Smooth muscle cell (in vitro differentiated cells): ENCODE data around the gene GPR108. TPM values are rescaled to one million over a fixed set of nuclear protein-coding genes. Genes with fewer than 3 reads are reported as not detected.

Source experiments
- DNase-seq: peaks from one replicate; lab custom pipeline; 2025; ENCODE audit not compliant: unreplicated experiment; lab: John Stamatoyannopoulos, UW
- H2AFZ ChIP-seq: fragments of 200-600 bp; sonication (generic); 2 replicates; pipeline ENCODE4 v1.6.0; 2016; ENCODE audit warnings: antibody characterized with exemption, low read depth, mild to moderate bottlenecking
- H3F3A ChIP-seq: fragments of 200-600 bp; sonication (generic); 2 replicates; pipeline ENCODE4 v1.6.0; 2017; ENCODE audit warnings: antibody characterized with exemption, low read depth
- H3K27ac ChIP-seq: fragments of 200-600 bp; sonication (generic); 2 replicates; pipeline ENCODE4 v1.5.1; 2016; ENCODE audit warnings: low read depth, mild to moderate bottlenecking
- H3K27me3 ChIP-seq: fragments of 200-600 bp; sonication (generic); 2 replicates; pipeline ENCODE4 v1.6.1; 2016; ENCODE audit warnings: low read depth, mild to moderate bottlenecking
- H3K36me3 ChIP-seq: fragments of 200-600 bp; sonication (generic); 2 replicates; pipeline ENCODE4 v1.5.1; 2016; ENCODE audit warnings: low read depth
- H3K4me1 ChIP-seq: fragments of 200-600 bp; sonication (generic); 2 replicates; pipeline ENCODE4 v1.5.1; 2016; ENCODE audit warnings: low read depth
- H3K4me2 ChIP-seq: fragments of 200-600 bp; sonication (generic); 2 replicates; pipeline ENCODE4 v1.6.0; 2016; ENCODE audit warnings: mild to moderate bottlenecking
- H3K4me3 ChIP-seq: fragments of 200-600 bp; sonication (generic); 2 replicates; pipeline ENCODE4 v1.5.1; 2016; ENCODE audit warnings: mild to moderate bottlenecking
- H3K79me2 ChIP-seq: fragments of 200-600 bp; sonication (generic); 2 replicates; pipeline ENCODE4 v1.6.0; 2016; ENCODE audit warnings: low read depth, mild to moderate bottlenecking
- H3K9ac ChIP-seq: fragments of 200-600 bp; sonication (generic); 2 replicates; pipeline ENCODE4 v1.6.0; 2016; ENCODE audit warnings: low read depth
- H3K9me3 ChIP-seq: fragments of 200-600 bp; sonication (generic); replicated peaks from 2 replicates; pipeline ENCODE4 v1.5.1; 2016; ENCODE audit warnings: low read depth
- H4K20me1 ChIP-seq: fragments of 200-600 bp; sonication (generic); 2 replicates; pipeline ENCODE4 v1.6.0; 2016; ENCODE audit warnings: low read depth
- WGBS: methylation state at CpG from one replicate; pipeline ENCODE4 v1.1.7; 2016; ENCODE audit warnings: low lambda C conversion rate; 5-methylcytosine and 5-hydroxymethylcytosine counted together
- polyA plus RNA-seq: library from polyadenylated mRNA; unstranded; fragments of >200 nt; fragmentation: Nextera tagmentation; extraction: Ambion mirVana; gene quantifications from 2 replicates; pipeline ENCODE4 v1.2.1, GENCODE V29; 2016
- total RNA-seq: library from RNA; depleted of rRNA; stranded (reverse); fragments of >200 nt; gene quantifications from 2 replicates; pipeline ENCODE4 v1.2.3, GENCODE V29; 2014
- TF ChIP-seq, protein P1 (sequence below): fragments of 200-600 bp; sonication (generic); IDR thresholded peaks from 2 replicates; pipeline ENCODE4 v1.5.1; 2017; ENCODE audit warnings: borderline replicate concordance, mild to moderate bottlenecking, antibody characterized with exemption; ENCODE audit not compliant: insufficient read depth, poor library complexity, severe bottlenecking

Gene GPR108
- total and polyA plus RNA-seq, 2 experiments from 2014 or later = 34.4 to 62.1 TPM

DNA sequence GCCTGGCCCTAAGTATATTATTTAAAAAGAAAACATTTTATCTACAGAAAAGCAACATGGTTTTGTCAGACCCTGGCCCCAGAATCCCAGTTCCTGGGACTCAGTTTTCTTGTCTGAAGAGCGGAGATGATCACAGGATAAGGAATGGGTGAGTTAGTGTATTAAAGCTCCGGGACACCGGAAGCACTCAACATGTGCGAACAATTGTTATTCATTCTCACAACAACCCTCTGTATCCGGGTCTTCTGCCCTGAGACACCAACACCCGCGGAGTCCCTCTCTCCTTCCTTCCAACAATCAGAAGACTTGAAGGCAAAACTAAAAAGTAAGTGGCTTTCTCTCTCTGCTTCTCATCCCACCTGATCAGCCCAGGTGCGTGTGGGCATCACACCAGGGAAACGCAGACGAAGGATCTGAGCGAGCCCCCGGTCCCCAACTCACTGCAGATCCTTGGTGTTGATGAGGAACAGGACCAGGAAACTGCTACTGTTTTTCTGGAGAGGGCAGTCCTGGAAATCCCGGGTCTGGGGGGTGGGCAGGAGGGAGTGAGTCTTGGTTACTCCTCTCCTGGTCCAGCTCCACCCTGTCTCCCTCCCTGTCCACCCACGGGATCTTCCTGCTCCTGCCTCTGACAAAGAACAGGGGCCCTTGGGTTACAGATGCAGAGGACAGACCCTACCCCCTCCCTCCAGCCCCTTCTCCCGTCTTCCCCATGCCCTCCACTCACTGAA, 2.0 kb downstream of the GPR108 start:
- Histone ChIP-seq H3K27ac (peak overlapping the region; percentile 92), H2AFZ (no peak overlapping the region), H3K4me2 (peak overlapping the region; percentile 91), H3K36me3 (no peaks in the 10 kb centered on the region), H3K79me2 (peaks cover 7% of the 10 kb centered on the region), H3K9ac (peak overlapping the region; percentile 95), H3F3A (peaks cover 26% of the 10 kb centered on the region), H3K4me1 (peaks cover 21% of the 10 kb centered on the region), H3K9me3 (no peaks in the 10 kb centered on the region), H3K27me3 (no peaks in the 10 kb centered on the region), H4K20me1 (no peaks in the 10 kb centered on the region), H3K4me3 (peak overlapping the region; percentile 80)
- DNase-seq = no peak
- TF ChIP-seq, protein P1, sequence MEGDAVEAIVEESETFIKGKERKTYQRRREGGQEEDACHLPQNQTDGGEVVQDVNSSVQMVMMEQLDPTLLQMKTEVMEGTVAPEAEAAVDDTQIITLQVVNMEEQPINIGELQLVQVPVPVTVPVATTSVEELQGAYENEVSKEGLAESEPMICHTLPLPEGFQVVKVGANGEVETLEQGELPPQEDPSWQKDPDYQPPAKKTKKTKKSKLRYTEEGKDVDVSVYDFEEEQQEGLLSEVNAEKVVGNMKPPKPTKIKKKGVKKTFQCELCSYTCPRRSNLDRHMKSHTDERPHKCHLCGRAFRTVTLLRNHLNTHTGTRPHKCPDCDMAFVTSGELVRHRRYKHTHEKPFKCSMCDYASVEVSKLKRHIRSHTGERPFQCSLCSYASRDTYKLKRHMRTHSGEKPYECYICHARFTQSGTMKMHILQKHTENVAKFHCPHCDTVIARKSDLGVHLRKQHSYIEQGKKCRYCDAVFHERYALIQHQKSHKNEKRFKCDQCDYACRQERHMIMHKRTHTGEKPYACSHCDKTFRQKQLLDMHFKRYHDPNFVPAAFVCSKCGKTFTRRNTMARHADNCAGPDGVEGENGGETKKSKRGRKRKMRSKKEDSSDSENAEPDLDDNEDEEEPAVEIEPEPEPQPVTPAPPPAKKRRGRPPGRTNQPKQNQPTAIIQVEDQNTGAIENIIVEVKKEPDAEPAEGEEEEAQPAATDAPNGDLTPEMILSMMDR = no peak
- 54% methylated on average over 15 of the region's 15 CpGs for WGBS

DNA sequence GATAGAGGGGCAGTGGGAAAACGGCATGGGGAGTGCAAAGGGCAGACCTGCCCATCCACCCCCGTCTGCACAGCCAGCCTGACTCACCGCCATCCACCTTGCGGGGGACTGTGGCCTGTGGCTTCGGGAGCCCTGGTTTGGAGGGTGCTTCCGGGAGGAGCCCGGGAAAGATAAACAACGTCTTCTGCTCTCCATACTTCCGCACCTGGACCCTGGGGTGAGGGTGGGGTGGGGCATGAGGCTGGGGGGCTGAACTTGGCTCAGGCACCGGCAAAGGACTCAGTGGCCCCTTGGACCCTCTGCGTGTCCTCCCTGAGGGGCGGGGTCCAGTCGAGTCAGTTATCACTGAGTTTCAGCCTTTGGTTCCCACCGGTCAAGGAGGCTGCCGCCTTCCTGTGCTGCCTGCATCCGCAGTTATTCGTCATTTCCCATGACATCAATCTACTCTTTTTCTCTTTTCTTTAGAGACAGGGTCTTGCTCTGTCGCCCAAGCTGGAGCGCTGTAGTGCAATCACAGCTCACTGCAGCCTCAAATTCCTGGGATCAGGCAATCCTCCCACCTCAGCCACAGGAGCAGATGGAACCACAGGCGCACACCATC, 3.2 kb downstream of the GPR108 start:
- Histone ChIP-seq H3K9me3 (no peaks in the 10 kb centered on the region), H3K79me2 (no peaks in the 10 kb centered on the region), H3K9ac (no peak overlapping the region), H2AFZ (no peak overlapping the region), H3K4me1 (peaks cover 21% of the 10 kb centered on the region), H3K4me3 (no peak overlapping the region), H3K27me3 (no peaks in the 10 kb centered on the region), H3K36me3 (no peaks in the 10 kb centered on the region), H3K4me2 (no peak overlapping the region), H4K20me1 (no peaks in the 10 kb centered on the region), H3F3A (peaks cover 26% of the 10 kb centered on the region), H3K27ac (no peak overlapping the region)
- 94% methylated on average over 20 of the region's 20 CpGs for WGBS
- no peak for DNase-seq
- TF ChIP-seq, protein P1 = no peak

DNA sequence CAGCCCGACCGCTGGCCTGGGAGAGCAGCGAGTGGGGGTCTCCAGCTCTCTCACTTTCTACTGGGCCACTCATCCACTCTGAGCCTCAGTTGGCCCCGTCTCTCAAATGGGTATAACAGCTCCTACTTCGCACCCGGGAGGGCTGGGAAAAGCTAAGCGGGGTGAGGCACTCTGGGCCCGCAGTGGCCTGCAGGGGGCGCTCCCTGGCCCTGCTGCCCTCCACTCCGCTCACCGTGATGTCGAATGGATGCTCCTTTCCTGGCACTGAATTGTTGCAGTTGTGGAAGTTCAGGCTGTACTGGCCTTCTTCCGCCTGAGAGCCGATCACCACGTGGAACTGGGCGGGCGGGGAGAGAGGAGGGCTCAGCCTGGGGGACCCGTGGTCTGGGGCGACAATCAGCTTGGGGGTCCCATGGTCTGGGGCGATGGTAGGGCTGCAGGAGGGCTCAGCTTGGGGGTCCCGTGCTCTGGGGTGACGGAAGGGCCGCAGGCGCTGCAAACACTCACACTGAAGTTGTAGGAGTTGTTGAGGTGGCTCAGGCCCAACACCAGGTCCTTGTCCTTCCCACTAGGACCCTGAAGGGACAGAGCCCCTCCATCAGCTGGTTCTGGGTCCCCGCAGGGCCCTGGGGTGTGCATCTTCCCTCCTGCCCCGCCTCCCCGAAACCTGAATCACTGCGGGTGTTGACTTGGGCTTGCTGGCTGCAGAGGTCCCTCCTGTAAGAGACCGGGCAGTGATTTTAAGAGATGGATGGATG, 3.9 kb downstream of the GPR108 start:
- Histone ChIP-seq H3K36me3 (no peaks in the 10 kb centered on the region), H3K4me2 (no peak overlapping the region), H3K79me2 (no peaks in the 10 kb centered on the region), H3K9ac (no peak overlapping the region), H3K4me1 (peaks cover 14% of the 10 kb centered on the region), H3K9me3 (no peaks in the 10 kb centered on the region), H4K20me1 (no peaks in the 10 kb centered on the region), H3F3A (peaks cover 19% of the 10 kb centered on the region), H2AFZ (no peak overlapping the region), H3K4me3 (no peak overlapping the region), H3K27me3 (no peaks in the 10 kb centered on the region), H3K27ac (no peak overlapping the region)
- 92% methylated on average over 27 of the region's 29 CpGs for WGBS
- TF ChIP-seq, protein P1 = peak; percentile 31
- DNase-seq = no peak
